Suppressor macrophage treated with lipopolysaccharide for 4 hours (primary cell): ENCODE measurements around the gene SLC6A19.

Experiments used
- DNase-seq: peaks from one replicate; pipeline ENCODE4 v3.0.0-alpha.2; 2020

SLC6A19 gene

GRCh38 chr5:1211701-1212100, 10.3 kb downstream of the SLC6A19 start:
- DNase-seq, result no peak

DNA sequence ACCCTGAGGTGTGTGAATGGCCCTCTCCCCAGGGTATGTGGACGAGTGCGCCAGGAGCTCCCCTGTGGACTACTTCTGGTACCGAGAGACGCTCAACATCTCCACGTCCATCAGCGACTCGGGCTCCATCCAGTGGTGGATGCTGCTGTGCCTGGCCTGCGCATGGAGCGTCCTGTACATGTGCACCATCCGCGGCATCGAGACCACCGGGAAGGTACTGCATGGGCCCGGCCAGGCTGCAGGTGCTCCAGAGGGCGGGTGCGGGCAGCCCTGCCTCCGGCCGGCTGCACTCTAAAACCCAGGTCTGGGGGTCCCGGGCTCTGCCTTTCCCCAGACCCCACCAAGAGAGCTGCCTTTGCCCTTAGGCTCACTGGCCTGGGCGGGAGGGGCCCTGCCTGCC, 10.9 kb downstream of the SLC6A19 start:
- DNase-seq, result no peak

DNA sequence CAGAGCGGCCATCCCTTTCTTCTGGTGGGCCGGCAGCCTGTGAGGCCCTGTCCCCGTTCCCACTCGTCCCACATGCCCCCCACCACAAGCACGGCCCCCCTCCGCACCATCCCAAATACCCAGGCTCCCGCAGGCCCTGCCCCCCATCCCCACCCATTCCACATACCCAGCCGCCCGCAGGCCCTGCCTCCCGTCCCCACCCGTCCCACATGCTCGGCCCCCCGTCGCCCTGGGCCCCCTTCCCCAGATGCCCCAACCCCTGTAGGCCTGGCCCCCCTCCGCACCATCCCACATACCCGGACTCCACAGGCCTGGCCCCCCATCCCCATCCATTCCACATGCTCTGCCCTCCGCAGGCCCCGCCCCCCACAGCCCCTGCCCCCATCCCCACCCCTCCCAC, 11.5 kb downstream of the SLC6A19 start:
- no peak for DNase-seq

- no peak for DNase-seq
Observed at GRCh38 chr5:1213508-1214162, 12.2 kb downstream of the SLC6A19 start.

GRCh38 chr5:1214163-1214935, 13.0 kb downstream of the SLC6A19 start:
- DNase-seq, result no peak

DNA sequence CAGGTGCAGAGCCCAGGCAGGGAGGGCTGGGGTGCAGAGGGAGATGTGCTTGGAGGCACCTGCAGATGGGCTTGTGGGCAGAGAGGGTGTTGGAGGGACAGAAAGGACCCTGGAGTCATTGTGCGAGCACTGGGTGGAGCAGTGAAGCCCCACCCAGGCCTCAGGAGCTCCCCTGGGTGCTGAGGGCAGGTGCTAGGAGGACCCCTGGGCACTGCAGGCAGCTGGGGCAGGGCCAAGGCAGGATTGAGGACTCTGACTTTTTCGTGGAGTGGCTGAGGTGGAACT, 13.5 kb downstream of the SLC6A19 start:
- DNase-seq, result no peak

DNA sequence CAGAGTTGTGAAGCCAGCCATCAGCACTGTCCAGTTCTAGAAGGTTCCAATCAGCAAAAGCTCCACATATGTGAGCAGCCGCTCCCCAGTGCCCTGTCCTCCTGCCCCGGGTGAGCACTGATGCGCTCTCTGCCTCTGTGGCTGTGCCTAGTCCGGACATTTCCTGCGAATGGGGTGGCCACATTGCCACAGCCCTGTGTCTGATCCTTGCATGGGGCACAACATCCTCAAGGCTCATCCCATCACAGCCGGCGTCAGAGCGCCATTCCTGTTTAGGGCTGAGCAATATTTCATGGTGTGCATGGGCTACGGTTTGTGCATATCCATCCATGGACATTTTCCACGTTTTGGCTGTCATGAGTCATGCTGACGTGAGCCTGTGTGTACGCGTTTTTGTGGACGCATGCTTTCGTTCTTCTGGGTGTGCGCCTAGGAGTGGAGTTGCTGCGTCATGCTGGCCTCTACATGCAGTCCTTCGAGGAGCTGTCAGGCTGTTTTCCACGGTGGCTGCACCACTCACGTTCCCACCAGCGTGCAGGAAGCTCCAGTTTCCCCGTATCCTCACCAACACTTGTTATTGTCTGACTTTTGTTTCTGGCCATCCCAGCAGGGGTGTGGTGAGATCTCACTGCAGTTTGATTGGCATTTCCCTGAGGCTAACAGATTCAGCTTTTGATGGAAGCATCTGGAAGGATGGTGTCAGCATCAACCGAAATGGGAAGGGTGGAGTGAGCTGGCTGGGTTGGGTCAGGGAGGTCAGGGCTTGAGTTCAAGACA, 14.1 kb downstream of the SLC6A19 start:
- DNase-seq, result no peak

DNA sequence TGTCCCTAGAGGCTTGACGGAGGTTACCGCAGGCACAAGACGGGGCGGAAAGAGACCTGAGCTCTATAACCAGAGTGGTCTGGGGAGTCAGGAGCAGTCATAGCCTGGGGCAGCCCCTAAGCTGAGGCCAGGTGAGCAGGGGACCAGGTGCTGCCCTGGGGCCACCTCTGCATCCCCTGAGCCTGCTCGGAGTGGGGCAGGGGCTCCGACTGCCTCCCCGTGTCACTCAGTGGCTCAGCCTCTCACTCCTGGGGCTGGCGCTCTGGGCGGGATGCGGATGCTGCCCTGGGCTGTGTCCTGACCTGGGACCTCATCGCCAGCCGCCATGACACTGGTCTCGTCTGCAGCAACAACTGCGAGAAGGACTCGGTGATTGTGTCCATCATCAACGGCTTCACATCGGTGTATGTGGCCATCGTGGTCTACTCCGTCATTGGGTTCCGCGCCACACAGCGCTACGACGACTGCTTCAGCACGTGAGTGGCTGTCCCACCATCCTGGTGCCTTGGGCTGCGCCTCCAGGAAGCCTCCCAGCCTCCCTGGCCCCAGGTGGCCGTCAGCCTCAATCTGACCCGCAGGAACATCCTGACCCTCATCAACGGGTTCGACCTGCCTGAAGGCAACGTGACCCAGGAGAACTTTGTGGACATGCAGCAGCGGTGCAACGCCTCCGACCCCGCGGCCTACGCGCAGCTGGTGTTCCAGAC, 15.0 kb downstream of the SLC6A19 start:
- DNase-seq, result no peak

DNA sequence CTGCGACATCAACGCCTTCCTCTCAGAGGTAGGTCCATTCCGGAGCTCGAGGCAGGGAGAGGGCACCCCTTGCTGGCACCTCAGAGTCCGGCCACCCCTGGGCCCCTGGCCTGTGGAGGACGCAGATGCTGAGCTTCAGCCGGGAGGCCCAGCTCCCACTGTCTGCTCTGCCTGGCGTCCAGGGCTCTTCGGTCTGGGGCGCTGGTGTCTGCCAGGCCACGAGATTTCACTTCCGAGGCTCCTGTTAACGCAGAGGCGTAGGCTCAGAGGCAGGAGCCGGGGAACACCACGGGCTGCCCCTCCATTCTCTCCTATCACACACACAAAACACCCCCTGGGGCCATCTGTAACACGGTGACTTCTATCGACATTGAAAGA, 15.5 kb downstream of the SLC6A19 start:
- DNase-seq, result no peak

DNA sequence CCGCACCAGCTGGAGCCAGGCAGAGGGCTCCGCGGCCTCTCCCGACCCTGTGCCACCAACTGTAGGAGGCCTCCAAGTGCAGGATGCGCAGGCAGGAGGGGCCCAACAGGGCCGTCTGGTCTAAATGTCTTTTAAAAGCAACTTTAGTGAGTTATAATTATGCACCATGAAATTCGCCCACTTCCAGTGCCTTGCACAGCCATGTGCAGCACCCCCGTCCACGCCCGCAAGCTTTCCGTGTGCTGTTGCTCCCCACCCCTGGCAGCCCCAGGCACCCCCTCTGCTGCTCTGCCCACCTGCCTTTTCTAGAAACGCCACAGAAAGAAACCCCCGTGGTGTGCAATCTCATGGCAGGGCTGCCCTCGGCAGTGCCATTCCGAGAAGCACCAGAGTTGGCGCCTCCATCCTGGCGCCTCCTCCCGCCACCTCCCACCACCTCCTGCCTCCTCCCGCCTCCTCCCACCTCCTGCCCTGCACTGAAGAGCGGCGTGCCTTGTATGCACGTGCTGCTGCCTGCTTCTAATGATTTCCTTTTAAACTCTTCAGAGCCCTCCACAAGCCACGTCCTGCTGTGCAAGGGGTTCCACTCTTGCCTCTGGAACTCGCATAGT, 16.3 kb downstream of the SLC6A19 start:
- DNase-seq, result no peak

DNA sequence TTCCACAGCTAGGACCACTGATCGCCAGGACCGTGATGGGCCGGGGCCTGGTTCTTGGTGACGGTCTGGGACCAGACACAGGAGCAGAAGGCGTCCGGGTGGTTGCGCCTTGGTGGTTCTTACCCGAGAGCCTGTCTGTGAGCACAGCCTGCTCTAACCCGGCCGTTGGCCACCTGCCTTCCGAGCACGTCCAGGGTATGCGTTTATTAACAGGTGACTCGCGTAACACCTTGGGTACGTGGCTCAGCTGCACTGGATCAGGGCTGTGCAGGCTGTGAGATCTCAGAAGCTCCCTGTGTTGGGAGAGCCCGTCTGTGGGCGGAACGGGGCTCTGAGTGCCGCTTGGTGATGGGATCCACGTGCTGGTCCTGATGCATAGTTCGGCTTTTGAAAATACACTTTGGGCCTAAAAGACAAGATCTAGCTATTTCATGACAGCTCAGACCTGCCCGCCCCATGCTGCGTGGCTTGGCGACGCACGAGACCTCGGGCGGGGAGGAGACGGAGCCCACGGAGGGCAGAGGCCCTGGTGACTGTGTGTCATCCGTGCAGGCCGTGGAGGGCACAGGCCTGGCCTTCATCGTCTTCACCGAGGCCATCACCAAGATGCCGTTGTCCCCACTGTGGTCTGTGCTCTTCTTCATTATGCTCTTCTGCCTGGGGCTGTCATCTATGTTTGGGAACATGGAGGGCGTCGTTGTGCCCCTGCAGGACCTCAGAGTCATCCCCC, 17.1 kb downstream of the SLC6A19 start:
- no peak for DNase-seq

DNA sequence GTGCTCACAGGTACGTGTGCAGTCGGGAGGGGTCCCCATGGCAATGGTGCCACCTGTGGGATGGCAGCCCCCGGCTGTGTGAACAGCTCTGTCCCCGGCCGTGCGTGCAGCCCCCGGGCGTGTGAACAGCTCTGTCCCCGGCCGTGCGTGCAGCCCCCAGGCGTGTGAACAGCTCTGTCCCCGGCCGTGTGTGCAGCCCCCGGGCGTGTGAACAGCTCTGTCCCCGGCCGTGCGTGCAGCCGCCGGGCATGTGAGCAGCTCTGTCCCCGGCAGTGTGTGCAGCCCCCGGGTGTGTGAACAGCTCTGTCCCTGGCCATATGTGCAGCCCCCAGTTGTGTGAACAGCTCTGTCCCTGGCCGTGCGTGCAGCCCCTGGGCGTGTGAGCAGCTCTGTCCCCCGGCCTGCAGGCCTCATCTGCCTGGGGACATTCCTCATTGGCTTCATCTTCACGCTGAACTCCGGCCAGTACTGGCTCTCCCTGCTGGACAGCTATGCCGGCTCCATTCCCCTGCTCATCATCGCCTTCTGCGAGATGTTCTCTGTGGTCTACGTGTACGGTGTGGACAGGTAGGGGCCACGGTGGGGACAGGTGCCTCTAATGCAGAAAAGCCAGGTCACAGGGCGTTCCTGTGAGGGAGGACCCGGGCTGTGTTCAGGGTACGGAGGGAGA, 17.8 kb downstream of the SLC6A19 start:
- no peak for DNase-seq

GRCh38 chr5:1219768-1220100, 18.3 kb downstream of the SLC6A19 start:
- DNase-seq, result no peak

GRCh38 chr5:1220351-1220750, 19.0 kb downstream of the SLC6A19 start:
- DNase-seq, result no peak

DNA sequence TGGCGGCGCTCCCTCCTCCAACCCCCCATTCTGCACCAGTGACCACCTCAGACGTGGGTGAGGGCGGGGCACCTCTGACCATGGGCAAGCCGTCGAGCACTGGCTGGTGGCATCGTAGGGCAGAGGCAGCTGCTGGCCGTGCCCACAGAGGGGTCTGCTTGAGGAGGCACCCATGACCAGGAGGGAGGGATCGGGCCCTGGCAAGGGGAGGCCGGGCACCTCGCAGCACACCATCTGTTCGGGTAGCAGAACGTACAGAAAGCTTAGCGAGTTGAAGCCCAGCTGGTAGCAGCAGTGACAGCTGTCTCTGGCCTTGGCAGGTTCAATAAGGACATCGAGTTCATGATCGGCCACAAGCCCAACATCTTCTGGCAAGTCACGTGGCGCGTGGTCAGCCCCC, 19.4 kb downstream of the SLC6A19 start:
- DNase-seq, result no peak

DNA sequence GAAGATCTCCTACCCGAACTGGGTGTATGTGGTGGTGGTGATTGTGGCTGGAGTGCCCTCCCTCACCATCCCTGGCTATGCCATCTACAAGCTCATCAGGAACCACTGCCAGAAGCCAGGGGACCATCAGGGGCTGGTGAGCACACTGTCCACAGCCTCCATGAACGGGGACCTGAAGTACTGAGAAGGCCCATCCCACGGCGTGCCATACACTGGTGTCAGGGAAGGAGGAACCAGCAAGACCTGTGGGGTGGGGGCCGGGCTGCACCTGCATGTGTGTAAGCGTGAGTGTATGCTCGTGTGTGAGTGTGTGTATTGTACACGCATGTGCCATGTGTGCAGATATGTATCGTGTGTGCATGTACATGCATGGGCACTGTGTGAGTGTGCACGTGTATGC, 20.3 kb downstream of the SLC6A19 start:
- DNase-seq, result no peak

GRCh38 chr5:1222147-1222546, 20.8 kb downstream of the SLC6A19 start:
- no peak for DNase-seq

GRCh38 chr5:1222621-1223277, 21.4 kb downstream of the SLC6A19 start:
- no peak for DNase-seq

GRCh38 chr5:1223278-1223670, 21.9 kb downstream of the SLC6A19 start:
- no peak for DNase-seq

DNA sequence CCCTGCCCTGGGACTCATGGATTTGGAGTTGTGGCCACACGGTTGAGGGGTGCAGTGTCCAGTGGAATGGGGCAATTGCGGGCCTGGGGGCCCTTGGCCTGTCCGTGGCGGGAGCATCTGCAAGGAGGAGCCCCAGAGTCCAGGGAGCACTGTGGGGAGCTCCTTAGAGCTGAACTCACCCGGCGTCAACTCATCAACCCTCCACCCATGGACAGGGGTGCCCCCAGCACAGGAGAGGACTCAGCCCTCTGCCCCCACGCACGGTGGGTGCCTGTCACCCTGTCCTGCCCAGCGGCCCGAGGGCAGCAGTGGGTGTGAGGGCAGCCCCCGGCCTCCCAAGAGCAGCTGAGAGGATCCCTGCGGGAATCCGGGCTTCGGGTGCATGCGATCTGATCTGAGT, 23.2 kb downstream of the SLC6A19 start:
- no peak for DNase-seq

DNA sequence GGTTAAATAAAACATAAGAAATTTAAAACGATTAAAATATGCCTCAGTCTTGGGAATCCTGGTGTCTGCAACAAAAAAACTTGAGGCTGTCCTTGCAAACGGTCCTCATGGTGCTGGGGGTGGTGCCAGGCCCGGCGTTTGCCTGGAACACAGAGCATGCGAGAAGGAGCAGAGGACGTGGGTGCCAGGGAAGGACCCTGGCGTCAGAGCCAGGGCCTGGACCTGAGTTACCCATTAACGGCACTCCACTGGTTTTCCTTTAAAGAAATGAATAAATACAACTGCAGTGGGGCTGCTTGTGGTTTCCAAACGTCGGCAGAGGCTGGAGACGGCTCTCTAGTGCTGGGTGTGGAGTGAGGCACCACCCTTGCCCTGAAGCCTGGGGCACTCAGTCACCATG, 23.7 kb downstream of the SLC6A19 start, which contains the start of gene SLC6A18:
SLC6A18 (plus strand) TSS at position 301 of the 400 bp plus-strand sequence; CDS start at position 398, 97 bp downstream.
- no peak for DNase-seq
